Skeletal muscle tissue (tissue), 4 donors: ENCODE data around the gene DNAI7. TPM values are rescaled to one million over a fixed set of nuclear protein-coding genes. Genes with fewer than 3 reads are reported as not detected.

ENCODE experiments used
- H3K27ac ChIP-seq: one replicate; pipeline ENCODE4 v1.7.0; 2013; ENCODE audit warnings: mild to moderate bottlenecking, low read depth, low read length, inconsistent platforms
- H3K27me3 ChIP-seq, 3 donors: one replicate each; pipeline ENCODE4 v1.7.0; 2013; ENCODE audit warnings: low read length in 3 of 3; ENCODE audit not compliant: control insufficient read depth in 3 of 3, insufficient read depth in 3 of 3
- H3K36me3 ChIP-seq, 3 donors: one replicate each; pipeline ENCODE4 v1.7.0; 2013; ENCODE audit warnings: low read length in 3 of 3; ENCODE audit not compliant: control insufficient read depth in 3 of 3, insufficient read depth in 3 of 3
- H3K4me1 ChIP-seq, 3 donors: one replicate each; pipeline ENCODE4 v1.7.0; 2013; ENCODE audit warnings: low read length in 3 of 3, mild to moderate bottlenecking in 3 of 3; ENCODE audit not compliant: control insufficient read depth in 3 of 3, insufficient read depth in 3 of 3
- H3K4me3 ChIP-seq, 3 donors: one replicate each; pipeline ENCODE4 v1.7.0; 2013; ENCODE audit warnings: low read length in 3 of 3
- H3K9ac ChIP-seq, 3 donors: one replicate each; pipeline ENCODE4 v1.7.0; 2013; ENCODE audit warnings: low read length in 3 of 3, mild to moderate bottlenecking in 3 of 3, moderate library complexity in 2 of 3, low read depth in 1 of 3
- H3K9me3 ChIP-seq, 3 donors: one replicate each; pipeline ENCODE4 v1.7.0; 2013; ENCODE audit warnings: low read length in 3 of 3; ENCODE audit not compliant: control insufficient read depth in 3 of 3
- total RNA-seq: library from RNA; depleted of rRNA; stranded (reverse); fragments of >200 nt; gene quantifications from one replicate; pipeline ENCODE4 v1.2.3, GENCODE V29; 2014
- donor health status: Osteomylitis.

Gene DNAI7
- total RNA-seq, 1 donor from 2014 or later = 1.6 TPM

DNA sequence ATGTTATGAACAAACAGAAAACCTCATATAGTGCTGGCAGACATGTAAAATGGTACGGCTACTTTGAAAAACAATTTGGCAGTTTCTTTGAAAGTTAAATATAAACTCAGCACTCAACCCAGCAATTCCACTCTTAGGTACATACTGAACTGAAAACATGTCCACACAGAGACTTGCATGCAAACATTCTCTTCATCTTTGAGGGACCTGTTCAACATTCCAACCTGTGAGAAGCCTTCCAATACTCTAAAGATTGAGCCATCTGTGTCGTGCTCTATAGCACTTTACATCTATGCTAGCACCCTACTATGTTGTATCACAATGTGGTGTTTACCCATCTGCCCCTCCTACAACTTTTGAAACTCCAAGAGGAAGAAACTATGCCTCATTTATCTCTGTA is 79.3 kb downstream of the DNAI7 start:
- H3K4me3 ChIP-seq = no peak overlapping the region
- H3K9ac ChIP-seq = no peak overlapping the region
- no peaks in the 10 kb centered on the region for H3K27me3 ChIP-seq
- H3K36me3 ChIP-seq = no peaks in the 10 kb centered on the region
- no peak overlapping the region for H3K27ac ChIP-seq
- no peaks in the 10 kb centered on the region for H3K9me3 ChIP-seq
- no peaks in the 10 kb centered on the region for H3K4me1 ChIP-seq

DNA sequence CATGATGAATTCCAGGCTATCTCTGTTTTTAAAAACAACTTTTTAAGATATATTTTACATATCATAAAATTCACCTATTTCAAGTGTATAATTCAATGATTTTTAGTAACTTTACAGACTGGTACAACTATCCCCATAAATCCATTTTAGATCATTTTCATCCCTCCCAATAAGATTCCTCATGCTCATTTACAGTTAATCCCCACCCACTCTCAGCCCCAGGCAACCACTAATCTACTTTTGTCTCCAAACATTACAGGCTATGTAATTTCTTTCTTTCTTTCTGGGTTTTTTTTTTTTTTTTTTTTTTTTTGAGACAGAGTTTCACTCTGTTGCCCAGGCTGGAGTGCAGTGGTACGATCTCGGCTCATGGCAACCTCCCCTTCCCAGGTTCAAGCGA is 81.3 kb downstream of the DNAI7 start:
- Histone ChIP-seq H3K9ac (no peak overlapping the region), H3K36me3 (no peaks in the 10 kb centered on the region), H3K27me3 (no peaks in the 10 kb centered on the region), H3K27ac (no peak overlapping the region), H3K4me1 (no peaks in the 10 kb centered on the region), H3K4me3 (no peak overlapping the region), H3K9me3 (no peaks in the 10 kb centered on the region)

DNA sequence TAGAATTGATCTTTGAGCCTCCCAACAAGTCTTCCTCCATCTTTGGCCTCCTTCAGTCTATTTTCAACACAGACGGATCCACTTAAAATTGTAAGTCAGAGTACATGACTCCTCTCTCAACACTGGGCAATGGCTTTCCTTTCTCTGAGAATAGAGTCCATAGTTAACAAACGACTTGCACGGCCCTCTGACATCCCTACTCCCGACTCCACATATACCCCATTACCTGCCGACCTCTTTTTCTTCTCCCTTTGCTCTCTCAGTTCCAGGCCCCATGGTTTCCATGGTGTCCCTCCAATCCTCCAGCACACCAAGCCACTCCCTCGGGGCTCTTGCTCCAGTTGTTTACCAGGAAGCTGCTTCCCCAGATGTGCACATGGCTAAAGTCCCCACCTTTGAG is 84.7 kb downstream of the DNAI7 start:
- no peak overlapping the region for H3K9ac ChIP-seq
- H3K4me3 ChIP-seq = no peak overlapping the region
- no peak overlapping the region for H3K27ac ChIP-seq
- no peaks in the 10 kb centered on the region for H3K27me3 ChIP-seq
- no peaks in the 10 kb centered on the region for H3K36me3 ChIP-seq
- H3K4me1 ChIP-seq = no peaks in the 10 kb centered on the region
- H3K9me3 ChIP-seq = no peaks in the 10 kb centered on the region

DNA sequence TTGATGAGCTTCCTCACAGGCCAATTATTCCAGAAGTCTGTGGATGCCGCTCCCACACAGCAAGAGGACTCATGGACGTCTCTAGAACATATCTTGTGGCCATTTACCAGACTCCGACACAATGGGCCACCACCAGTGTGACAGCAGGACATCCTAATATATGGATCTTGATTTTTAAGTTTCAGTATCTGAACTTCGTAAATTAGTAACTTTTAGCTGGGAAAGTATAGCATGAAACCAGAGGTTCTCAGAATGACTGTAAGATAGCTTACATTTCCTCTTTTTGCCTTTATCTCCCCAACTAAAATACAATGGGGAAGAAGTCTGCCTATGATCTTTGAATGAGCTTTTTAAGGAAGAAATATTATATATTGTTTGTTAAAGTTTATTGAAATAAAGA is 87.0 kb downstream of the DNAI7 start:
- H3K27ac ChIP-seq = no peak overlapping the region
- no peak overlapping the region for H3K4me3 ChIP-seq
- H3K36me3 ChIP-seq = no peaks in the 10 kb centered on the region
- H3K27me3 ChIP-seq = no peaks in the 10 kb centered on the region
- no peak overlapping the region for H3K9ac ChIP-seq
- H3K9me3 ChIP-seq = no peaks in the 10 kb centered on the region
- H3K4me1 ChIP-seq = no peaks in the 10 kb centered on the region

GRCh38 chr12:25106818-25107217 is 88.1 kb downstream of the DNAI7 start:
- H3K27ac ChIP-seq = no peak overlapping the region

GRCh38 chr12:25102402-25102801 is 92.6 kb downstream of the DNAI7 start:
- Histone ChIP-seq H3K4me3 (no peak overlapping the region), H3K27me3 (no peaks in the 10 kb centered on the region), H3K27ac (no peak overlapping the region), H3K36me3 (no peaks in the 10 kb centered on the region), H3K9me3 (no peaks in the 10 kb centered on the region), H3K9ac (no peak overlapping the region), H3K4me1 (no peaks in the 10 kb centered on the region)

More at GRCh38 chr12:25106818-25107217, 88.1 kb downstream of the DNAI7 start:
- Histone ChIP-seq H3K4me3 (no peak overlapping the region), H3K27me3 (no peaks in the 10 kb centered on the region), H3K36me3 (no peaks in the 10 kb centered on the region), H3K9ac (no peak overlapping the region), H3K4me1 (no peaks in the 10 kb centered on the region), H3K9me3 (no peaks in the 10 kb centered on the region)

DNA sequence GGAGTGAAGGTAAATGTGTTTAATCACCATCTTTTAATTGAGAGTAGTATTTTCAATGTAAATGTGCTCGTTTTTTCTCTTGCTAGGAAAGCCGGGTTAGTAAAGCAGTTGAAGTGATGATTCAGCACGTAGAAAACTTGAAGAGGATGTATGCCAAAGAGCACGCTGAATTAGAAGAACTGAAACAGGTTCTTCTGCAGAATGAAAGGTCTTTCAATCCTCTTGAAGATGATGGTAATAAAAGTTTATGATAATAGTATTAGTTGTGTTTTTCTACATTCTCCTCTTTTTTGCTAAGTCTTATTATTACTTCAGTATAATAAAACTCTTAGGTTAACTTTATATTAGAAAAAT is 93.9 kb downstream of the DNAI7 start:
- no peaks in the 10 kb centered on the region for H3K27me3 ChIP-seq
- no peaks in the 10 kb centered on the region for H3K36me3 ChIP-seq
- H3K9me3 ChIP-seq = no peaks in the 10 kb centered on the region
- no peaks in the 10 kb centered on the region for H3K4me1 ChIP-seq
- H3K4me3 ChIP-seq = no peak overlapping the region
- no peak overlapping the region for H3K27ac ChIP-seq
- no peak overlapping the region for H3K9ac ChIP-seq

- no peaks in the 10 kb centered on the region for H3K27me3 ChIP-seq
- H3K4me3 ChIP-seq = no peak overlapping the region
- no peaks in the 10 kb centered on the region for H3K36me3 ChIP-seq
- H3K9ac ChIP-seq = no peak overlapping the region
- H3K4me1 ChIP-seq = no peaks in the 10 kb centered on the region
- no peaks in the 10 kb centered on the region for H3K9me3 ChIP-seq
- no peak overlapping the region for H3K27ac ChIP-seq
These were observed 94.5 kb downstream of the DNAI7 start for GRCh38 chr12:25100194-25101091.

- H3K4me1 ChIP-seq = no peaks in the 10 kb centered on the region
- no peaks in the 10 kb centered on the region for H3K36me3 ChIP-seq
- H3K9me3 ChIP-seq = no peaks in the 10 kb centered on the region
- no peak overlapping the region for H3K27ac ChIP-seq
- no peaks in the 10 kb centered on the region for H3K27me3 ChIP-seq
- H3K9ac ChIP-seq = no peak overlapping the region
- H3K4me3 ChIP-seq = no peak overlapping the region
These were observed 96.0 kb downstream of the DNAI7 start for GRCh38 chr12:25099010-25099409.

DNA sequence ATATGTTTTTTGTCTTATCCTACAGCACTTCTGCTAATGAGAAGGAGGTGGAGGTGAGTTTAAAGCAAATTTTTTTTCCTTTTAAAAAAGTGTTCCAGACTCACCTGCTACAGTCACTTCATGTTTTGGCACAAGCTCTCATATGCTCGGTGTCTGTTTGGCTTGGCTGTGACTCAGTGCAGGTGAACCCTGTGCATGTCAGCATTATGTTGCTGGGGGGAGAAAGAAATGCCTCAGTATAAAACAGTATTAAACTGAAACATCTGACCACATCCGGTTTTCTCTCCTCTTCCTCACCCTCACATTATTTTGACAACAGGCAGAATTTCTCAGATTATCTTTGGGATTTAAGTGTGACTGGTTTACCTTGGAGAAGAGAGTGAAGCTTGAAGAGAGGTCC is 105.2 kb downstream of the DNAI7 start:
- H3K4me1 ChIP-seq = no peaks in the 10 kb centered on the region
- H3K4me3 ChIP-seq = no peak overlapping the region
- H3K27me3 ChIP-seq = no peaks in the 10 kb centered on the region
- H3K36me3 ChIP-seq = no peaks in the 10 kb centered on the region
- no peak overlapping the region for H3K27ac ChIP-seq
- H3K9me3 ChIP-seq = no peaks in the 10 kb centered on the region
- no peak overlapping the region for H3K9ac ChIP-seq
